A673 (cell line): ENCODE results near the gene STX1B. TPM values are rescaled to one million over a fixed set of nuclear protein-coding genes. Genes with fewer than 3 reads are reported as not detected.

Source experiments
- BruUV-seq: library from RNA; stranded (reverse); fragments of 400-500 nt; replicated peaks from 2 replicates; lab custom pipeline; 2021; lab: Mats Ljungman, UMichigan
- CTCF ChIA-PET: fragments of 300-600 bp; sonication (Branson Sonifier 250); formaldehyde crosslinking; loops from one replicate; lab custom pipeline; 2022; ENCODE audit warnings: antibody characterized with exemption; lab: Charles Lee
- POLR2A ChIA-PET: fragments of 300-600 bp; sonication (Branson Sonifier 250); formaldehyde crosslinking; loops from one replicate; lab custom pipeline; 2022; ENCODE audit warnings: antibody characterized with exemption; ENCODE audit not compliant: low non-redundant PET; lab: Charles Lee
- DNase-seq: peaks from one replicate; pipeline ENCODE4 v3.0.0-alpha.2; 2015; ENCODE audit warnings: low spot score
- H3K27ac ChIP-seq: fragments of 200-600 bp; sonication (generic); 2 replicates; pipeline ENCODE4 v1.5.1; 2016; ENCODE audit warnings: mixed run types, low read depth, mild to moderate bottlenecking, mixed read lengths, antibody characterized with exemption, low read length; ENCODE audit not compliant: poor library complexity, severe bottlenecking
- H3K27me3 ChIP-seq: fragments of 200-600 bp; sonication (generic); replicated peaks from 2 replicates; pipeline ENCODE4 v1.6.1; 2017; ENCODE audit warnings: mixed run types, low read depth, mild to moderate bottlenecking, mixed read lengths, antibody characterized with exemption, low read length; ENCODE audit not compliant: insufficient read depth, poor library complexity
- H3K36me3 ChIP-seq: fragments of 200-600 bp; sonication (generic); 2 replicates; pipeline ENCODE4 v1.6.1; 2016; ENCODE audit warnings: mixed run types, mild to moderate bottlenecking, mixed read lengths, antibody characterized with exemption, low read length; ENCODE audit not compliant: insufficient read depth, poor library complexity, severe bottlenecking
- H3K4me1 ChIP-seq: fragments of 200-600 bp; sonication (generic); 2 replicates; pipeline ENCODE4 v1.6.1; 2017; ENCODE audit warnings: mixed run types, mild to moderate bottlenecking, mixed read lengths, antibody characterized with exemption, low read length; ENCODE audit not compliant: insufficient read depth, poor library complexity, severe bottlenecking
- H3K4me3 ChIP-seq: fragments of 200-600 bp; sonication (generic); 2 replicates; pipeline ENCODE4 v1.5.1; 2016; ENCODE audit warnings: low read depth, mixed run types, mild to moderate bottlenecking, mixed read lengths, low read length; ENCODE audit not compliant: poor library complexity, severe bottlenecking
- H3K9me3 ChIP-seq: fragments of 200-600 bp; sonication (generic); 2 replicates; pipeline ENCODE4 v1.6.1; 2016; ENCODE audit warnings: mixed run types, low read depth, mild to moderate bottlenecking, mixed read lengths, antibody characterized with exemption, low read length; ENCODE audit not compliant: poor library complexity, severe bottlenecking
- CTCF ChIP-seq: fragments of 300-800, 200-600 bp; sonication (generic); conservative IDR thresholded peaks from 2 replicates; pipeline ENCODE4 v1.5.1; 2017; ENCODE audit warnings: low read depth, mild to moderate bottlenecking, antibody characterized with exemption, low read length, moderate library complexity, mixed read lengths
- EZH2 ChIP-seq: fragments of 200-600 bp; sonication (generic); IDR thresholded peaks from 2 replicates; pipeline ENCODE4 v1.6.1; 2017; ENCODE audit warnings: borderline replicate concordance, low read depth, mild to moderate bottlenecking, mixed read lengths, antibody characterized with exemption, low read length; ENCODE audit not compliant: poor library complexity, severe bottlenecking
- intact Hi-C: fragments of 100-400 bp; cut with micrococcal nuclease; formaldehyde crosslinking; loops from one replicate; pipeline ENCODE4 v1.10.0; 2022; ENCODE audit not compliant: unreplicated experiment
- total RNA-seq: library from RNA; stranded (reverse); gene quantifications from 2 replicates; pipeline ENCODE4 v1.2.3, GENCODE V29; 2021

The STX1B gene
- total RNA-seq, 1 experiment from 2014 or later: 0.62 TPM

DNA sequence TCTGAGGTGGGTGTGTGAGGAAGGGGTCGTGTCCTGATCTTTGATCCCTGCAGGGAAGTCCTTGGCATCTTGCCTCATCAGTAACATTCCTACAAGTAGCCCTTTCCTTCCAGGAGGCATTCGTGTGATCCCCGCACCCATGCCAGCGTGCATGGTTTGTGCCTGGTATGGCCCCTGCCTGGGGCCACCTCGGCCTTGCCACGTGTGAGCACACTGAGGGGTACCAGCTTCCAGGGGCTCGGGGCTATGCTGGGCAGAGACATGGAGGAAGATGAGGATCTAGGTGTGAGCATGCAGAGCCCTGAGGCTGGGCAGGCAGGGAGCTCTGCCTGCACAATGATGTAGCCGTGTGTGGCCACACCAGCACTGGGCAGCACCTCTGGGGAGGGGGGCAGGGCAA, 19.4 kb downstream of the STX1B start:
- BruUV-seq: no TSS peak
- Histone ChIP-seq H3K9me3 (no peaks in the 10 kb centered on the region), H3K4me3 (no peak overlapping the region), H3K36me3 (no peaks in the 10 kb centered on the region), H3K4me1 (no peaks in the 10 kb centered on the region), H3K27ac (no peak overlapping the region), H3K27me3 (no peaks in the 10 kb centered on the region)
- ChIA-PET POLR2A (no interaction called here), CTCF (no interaction called here)
- no peak for DNase-seq
- TF ChIP-seq CTCF (no peak), EZH2 (no peak)
- intact Hi-C loops: no loop called here

GRCh38 chr16:30990105-30990504, 20.3 kb downstream of the STX1B start:
- intact Hi-C loops: no loop called here
- CTCF ChIA-PET: no interaction called here
- BruUV-seq: no TSS peak
- H3K27me3 ChIP-seq: no peaks in the 10 kb centered on the region
- no peak for TF ChIP-seq EZH2
- TF ChIP-seq CTCF: no peak
- DNase-seq: no peak
- no peak overlapping the region for H3K4me3 ChIP-seq
- no peaks in the 10 kb centered on the region for H3K4me1 ChIP-seq
- POLR2A ChIA-PET: no interaction called here
- no peak overlapping the region for H3K27ac ChIP-seq
- no peaks in the 10 kb centered on the region for H3K36me3 ChIP-seq
- H3K9me3 ChIP-seq: no peaks in the 10 kb centered on the region

- CTCF ChIA-PET: no interaction called here
- intact Hi-C loops: loop anchor here (10.0 kb wide), 1 partner anchor 875 kb away; no protein-coding TSS in a partner anchor
Observed at GRCh38 chr16:30989469-30990047, 20.9 kb downstream of the STX1B start.

More at GRCh38 chr16:30989469-30990047, 20.9 kb downstream of the STX1B start:
- Histone ChIP-seq H3K4me1 (no peaks in the 10 kb centered on the region), H3K4me3 (no peak overlapping the region), H3K36me3 (no peaks in the 10 kb centered on the region), H3K27ac (no peak overlapping the region), H3K9me3 (no peaks in the 10 kb centered on the region), H3K27me3 (no peaks in the 10 kb centered on the region)
- POLR2A ChIA-PET: no interaction called here
- no peak for TF ChIP-seq CTCF
- no peak for TF ChIP-seq EZH2
- BruUV-seq: no TSS peak
- no peak for DNase-seq
